Loucy (cell line): ENCODE data around the gene TMPRSS11D.

Experiments
- EZH2phosphoT487 ChIP-seq: fragments of 200-600 bp; IDR thresholded peaks from 2 replicates; pipeline ENCODE4 v1.6.1; 2018; ENCODE audit warnings: antibody characterized with exemption, mild to moderate bottlenecking, moderate library complexity, borderline replicate concordance
- TF ChIP-seq, protein P1 (sequence below): fragments of 200-600 bp; sonication (generic); conservative IDR thresholded peaks from 2 replicates; pipeline ENCODE4 v1.5.1; 2014; ENCODE audit warnings: mild to moderate bottlenecking, antibody characterized with exemption, low read length

DNA sequence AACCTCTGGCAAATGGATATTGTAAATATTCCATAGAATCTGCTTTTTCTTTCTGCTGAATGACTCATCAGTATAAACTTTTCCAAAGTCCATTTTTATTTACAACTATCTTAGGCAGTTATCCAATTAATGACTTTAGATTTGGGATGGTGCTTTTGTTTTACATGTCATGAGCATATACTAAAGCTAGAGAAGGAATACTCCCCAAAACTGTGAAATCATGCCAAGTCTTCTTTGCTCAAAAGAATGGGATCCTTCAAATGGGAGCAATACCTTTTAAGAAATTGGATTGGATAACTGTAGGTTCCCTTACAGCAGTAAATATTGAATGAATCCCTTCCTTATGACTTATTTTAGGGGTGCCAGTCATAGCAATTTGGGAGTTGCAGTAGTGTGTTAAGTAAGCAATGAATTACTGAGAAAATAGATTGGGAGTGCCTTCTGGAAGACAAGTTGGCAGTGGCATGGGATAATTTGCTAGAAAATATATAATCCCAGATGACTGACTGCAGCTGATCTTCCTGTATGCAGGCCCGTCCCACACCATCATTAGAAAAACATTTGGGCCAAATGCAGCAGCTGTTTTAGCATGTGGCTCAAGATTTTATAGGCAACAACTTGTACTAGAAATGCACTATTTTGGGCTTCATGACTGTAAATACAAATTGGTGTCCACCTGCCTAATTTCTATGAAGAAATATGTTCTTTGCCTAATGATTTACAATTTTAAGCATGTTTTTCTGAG, 2.8 kb downstream of the TMPRSS11D start:
- TF ChIP-seq, protein P1, sequence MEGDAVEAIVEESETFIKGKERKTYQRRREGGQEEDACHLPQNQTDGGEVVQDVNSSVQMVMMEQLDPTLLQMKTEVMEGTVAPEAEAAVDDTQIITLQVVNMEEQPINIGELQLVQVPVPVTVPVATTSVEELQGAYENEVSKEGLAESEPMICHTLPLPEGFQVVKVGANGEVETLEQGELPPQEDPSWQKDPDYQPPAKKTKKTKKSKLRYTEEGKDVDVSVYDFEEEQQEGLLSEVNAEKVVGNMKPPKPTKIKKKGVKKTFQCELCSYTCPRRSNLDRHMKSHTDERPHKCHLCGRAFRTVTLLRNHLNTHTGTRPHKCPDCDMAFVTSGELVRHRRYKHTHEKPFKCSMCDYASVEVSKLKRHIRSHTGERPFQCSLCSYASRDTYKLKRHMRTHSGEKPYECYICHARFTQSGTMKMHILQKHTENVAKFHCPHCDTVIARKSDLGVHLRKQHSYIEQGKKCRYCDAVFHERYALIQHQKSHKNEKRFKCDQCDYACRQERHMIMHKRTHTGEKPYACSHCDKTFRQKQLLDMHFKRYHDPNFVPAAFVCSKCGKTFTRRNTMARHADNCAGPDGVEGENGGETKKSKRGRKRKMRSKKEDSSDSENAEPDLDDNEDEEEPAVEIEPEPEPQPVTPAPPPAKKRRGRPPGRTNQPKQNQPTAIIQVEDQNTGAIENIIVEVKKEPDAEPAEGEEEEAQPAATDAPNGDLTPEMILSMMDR, result no peak
- no peak for TF ChIP-seq EZH2phosphoT487
